Measurements from ENCODE around the gene KLHL22.
"Not testable (repeated sequence)": the region's sequence is repeated elsewhere in the genome, so short reads cannot be mapped to it uniquely, and the experiment has no call there.

Gene KLHL22

GRCh38 chr22:20494978-20495860, at the start of gene KLHL22:
Gene KLHL22 (minus strand): TSS chr22:20495795. CDS start chr22:20489211, 6,584 bp downstream.
- no peak for DNase-seq (ENCODE audit: insufficient read length, low spot score)
- no peak for TF ChIP-seq CTCF (IDR thresholded peaks at IDR 0.05; ENCODE audit: insufficient read depth, missing control alignments)
- no peak for FAIRE-seq

- not testable (repeated sequence) for FAIRE-seq; DNase-seq (ENCODE audit: insufficient read length, low spot score)
Observed at GRCh38 chr22:20545318-20545634, 49.7 kb upstream of the KLHL22 start.

- DNase-seq (ENCODE audit: insufficient read length, low spot score) = no peak
- TF ChIP-seq CTCF (IDR thresholded peaks at IDR 0.05; ENCODE audit: insufficient read depth, missing control alignments) = no peak
- no peak for FAIRE-seq
Observed at GRCh38 chr22:20542736-20543135, 47.1 kb upstream of the KLHL22 start.

GRCh38 chr22:20542055-20542454, 46.5 kb upstream of the KLHL22 start:
- no peak for TF ChIP-seq CTCF (IDR thresholded peaks at IDR 0.05; ENCODE audit: insufficient read depth, missing control alignments)
- FAIRE-seq = no peak
- DNase-seq (ENCODE audit: insufficient read length, low spot score) = no peak

- not testable (repeated sequence) for FAIRE-seq; DNase-seq (ENCODE audit: insufficient read length, low spot score)
Observed at GRCh38 chr22:20538875-20539274, 43.3 kb upstream of the KLHL22 start.

GRCh38 chr22:20537983-20538382, 42.4 kb upstream of the KLHL22 start:
- TF ChIP-seq CTCF (IDR thresholded peaks at IDR 0.05; ENCODE audit: insufficient read depth, missing control alignments) = no peak
- FAIRE-seq (no peak), DNase-seq (ENCODE audit: insufficient read length, low spot score) (no peak)

GRCh38 chr22:20537325-20537756, 41.7 kb upstream of the KLHL22 start:
- FAIRE-seq = no peak
- DNase-seq (ENCODE audit: insufficient read length, low spot score) = no peak
- no peak for TF ChIP-seq CTCF (IDR thresholded peaks at IDR 0.05; ENCODE audit: insufficient read depth, missing control alignments)

GRCh38 chr22:20536590-20537324, 41.2 kb upstream of the KLHL22 start:
- FAIRE-seq (no peak), DNase-seq (ENCODE audit: insufficient read length, low spot score) (no peak)
- TF ChIP-seq CTCF (IDR thresholded peaks at IDR 0.05; ENCODE audit: insufficient read depth, missing control alignments) = no peak

All from D721Med (cell line).